ENCODE measurements around the gene CUTC.
A peak's percentile ranks its signal among the peaks of the same experiment; 100 is the strongest.
"Not testable (repeated sequence)": the region's sequence is repeated elsewhere in the genome, so short reads cannot be mapped to it uniquely, and the experiment has no call there.

Gene CUTC

GRCh38 chr10:99732033-99732842, at the start of gene CUTC, which contains the start of gene COX15:
Gene CUTC (plus strand): TSS chr10:99732234. CDS start chr10:99732349, 115 bp downstream.
Gene COX15 (minus strand): TSS chr10:99732127. CDS start chr10:99732049, 78 bp downstream.
- DNase-seq (ENCODE audit: low read depth in 2 of 3, low spot score in 2 of 3) = peak; percentile 75 to 90 (median 88)

- no peak for DNase-seq (ENCODE audit: low read depth in 2 of 3, low spot score in 2 of 3)
Measured at GRCh38 chr10:99682752-99683151, 49.3 kb upstream of the CUTC start.

GRCh38 chr10:99685597-99685967, 46.5 kb upstream of the CUTC start:
- no peak for DNase-seq (ENCODE audit: low read depth in 2 of 3, low spot score in 2 of 3)

GRCh38 chr10:99689461-99689860, 42.6 kb upstream of the CUTC start:
- no peak for DNase-seq (ENCODE audit: low read depth in 2 of 3, low spot score in 2 of 3)

GRCh38 chr10:99693933-99694583, 38.0 kb upstream of the CUTC start:
- DNase-seq (ENCODE audit: low read depth in 2 of 3, low spot score in 2 of 3) = no peak

- DNase-seq (ENCODE audit: low read depth in 2 of 3, low spot score in 2 of 3) = no peak
Measured at GRCh38 chr10:99695761-99696160, 36.3 kb upstream of the CUTC start.

GRCh38 chr10:99698504-99699080, 33.4 kb upstream of the CUTC start:
- no peak for DNase-seq (ENCODE audit: low read depth in 2 of 3, low spot score in 2 of 3)

- no peak for DNase-seq (ENCODE audit: low read depth in 2 of 3, low spot score in 2 of 3)
Measured at GRCh38 chr10:99700649-99701048, 31.4 kb upstream of the CUTC start.

GRCh38 chr10:99708428-99709012, 23.5 kb upstream of the CUTC start:
- no peak for DNase-seq (ENCODE audit: low read depth in 2 of 3, low spot score in 2 of 3)

- no peak for DNase-seq (ENCODE audit: low read depth in 2 of 3, low spot score in 2 of 3)
Measured at GRCh38 chr10:99709480-99710229, 22.4 kb upstream of the CUTC start.

- DNase-seq (ENCODE audit: low read depth in 2 of 3, low spot score in 2 of 3) = no peak
Measured at GRCh38 chr10:99711129-99711719, 20.8 kb upstream of the CUTC start.

- no peak for DNase-seq (ENCODE audit: low read depth in 2 of 3, low spot score in 2 of 3)
Measured at GRCh38 chr10:99714446-99714845, 17.6 kb upstream of the CUTC start.

- DNase-seq (ENCODE audit: low read depth in 2 of 3, low spot score in 2 of 3) = no peak
Measured at GRCh38 chr10:99720387-99720786, 11.6 kb upstream of the CUTC start.

GRCh38 chr10:99730026-99730425, 2.0 kb upstream of the CUTC start:
- no peak for DNase-seq (ENCODE audit: low read depth in 2 of 3, low spot score in 2 of 3)

GRCh38 chr10:99731306-99732032, 565 bp upstream of the CUTC start:
- DNase-seq (ENCODE audit: low read depth in 2 of 3, low spot score in 2 of 3) = no peak

- no peak for DNase-seq (ENCODE audit: low read depth in 2 of 3, low spot score in 2 of 3)
Measured at GRCh38 chr10:99733366-99733765, 1.3 kb downstream of the CUTC start.

- DNase-seq (ENCODE audit: low read depth in 2 of 3, low spot score in 2 of 3) = not testable (repeated sequence)
Measured at GRCh38 chr10:99734111-99734510, 2.1 kb downstream of the CUTC start.

GRCh38 chr10:99740260-99740659, 8.2 kb downstream of the CUTC start:
- DNase-seq (ENCODE audit: low read depth in 2 of 3, low spot score in 2 of 3) = no peak

GRCh38 chr10:99740933-99741559, 9.0 kb downstream of the CUTC start:
- DNase-seq (ENCODE audit: low read depth in 2 of 3, low spot score in 2 of 3) = no peak

- DNase-seq (ENCODE audit: low read depth in 2 of 3, low spot score in 2 of 3) = no peak
Measured at GRCh38 chr10:99742254-99742653, 10.2 kb downstream of the CUTC start.

Measured in activated CD8-positive, alpha-beta memory T cell treated with anti-CD3 and anti-CD28 coated beads for 48 hours (primary cell).